NCI-H1436 treated with DMSO at 0.1 percent for 48 hours (cell line): ENCODE results near the gene TSPAN4.

ENCODE experiments used
- DNase-seq: peaks from one replicate; lab custom pipeline; 2025; lab: John Stamatoyannopoulos, UW

The TSPAN4 gene

DNA sequence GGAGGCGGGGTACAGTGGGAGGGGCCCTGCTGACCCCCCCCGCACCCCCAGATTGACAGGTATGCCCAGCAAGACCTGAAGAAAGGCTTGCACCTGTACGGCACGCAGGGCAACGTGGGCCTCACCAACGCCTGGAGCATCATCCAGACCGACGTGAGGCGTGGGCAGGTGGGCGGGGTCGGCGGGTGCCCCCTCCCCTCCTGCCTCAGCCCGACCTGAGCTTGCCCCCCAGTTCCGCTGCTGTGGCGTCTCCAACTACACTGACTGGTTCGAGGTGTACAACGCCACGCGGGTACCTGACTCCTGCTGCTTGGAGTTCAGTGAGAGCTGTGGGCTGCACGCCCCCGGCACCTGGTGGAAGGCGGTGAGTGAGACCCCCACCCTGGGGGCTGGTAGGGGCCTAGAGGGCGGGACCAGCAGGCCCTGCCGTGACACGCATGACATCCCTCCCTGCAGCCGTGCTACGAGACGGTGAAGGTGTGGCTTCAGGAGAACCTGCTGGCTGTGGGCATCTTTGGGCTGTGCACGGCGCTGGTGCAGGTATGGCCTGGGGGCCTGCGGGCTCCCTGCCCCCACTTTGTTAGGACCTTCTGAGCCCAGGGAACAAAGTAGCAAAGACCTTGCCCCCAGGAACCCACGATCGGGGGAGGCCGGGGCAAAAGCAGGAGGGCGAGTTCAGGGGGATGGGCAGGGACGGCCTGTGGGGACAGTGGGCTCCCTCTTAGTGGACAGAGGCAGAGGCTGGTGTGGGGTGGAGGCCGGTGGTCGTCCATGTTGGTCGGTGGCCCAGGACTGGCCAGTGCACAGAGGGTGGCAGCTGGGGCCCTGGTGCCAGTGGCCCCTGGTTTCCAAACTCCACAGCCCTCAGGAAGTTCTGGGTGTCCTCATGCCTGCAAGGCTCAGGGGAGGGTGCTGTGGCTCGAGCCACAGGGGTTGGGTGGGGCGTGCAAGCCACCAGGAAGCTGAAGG is 23.1 kb downstream of the TSPAN4 start:
- DNase-seq = no peak

GRCh38 chr11:866481-866880 is 23.8 kb downstream of the TSPAN4 start:
- no peak for DNase-seq

DNA sequence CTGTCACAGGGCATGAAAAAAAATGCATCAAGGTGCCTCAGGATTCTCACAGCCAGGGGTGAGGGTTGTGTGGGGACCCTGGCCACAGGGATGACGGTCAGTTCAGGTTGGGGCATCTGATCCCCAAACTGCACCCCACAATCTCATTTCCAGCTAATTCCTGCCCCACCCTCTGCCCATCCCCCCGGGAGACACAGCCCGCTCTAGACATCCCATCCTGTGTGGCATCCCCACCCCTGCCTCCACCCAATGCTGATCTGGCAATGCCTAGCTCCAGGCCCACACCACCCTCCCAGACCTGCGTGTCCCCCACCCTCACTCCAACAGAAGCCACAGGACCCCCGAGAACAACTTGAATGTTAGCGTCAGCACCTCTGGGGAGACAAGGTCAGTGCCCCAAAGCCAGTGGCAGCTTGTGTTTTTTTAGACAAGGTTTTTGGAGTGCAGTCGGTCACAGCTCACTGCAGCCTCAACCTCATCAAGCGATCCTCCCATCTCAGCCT is 25.3 kb downstream of the TSPAN4 start:
- no peak for DNase-seq

DNA sequence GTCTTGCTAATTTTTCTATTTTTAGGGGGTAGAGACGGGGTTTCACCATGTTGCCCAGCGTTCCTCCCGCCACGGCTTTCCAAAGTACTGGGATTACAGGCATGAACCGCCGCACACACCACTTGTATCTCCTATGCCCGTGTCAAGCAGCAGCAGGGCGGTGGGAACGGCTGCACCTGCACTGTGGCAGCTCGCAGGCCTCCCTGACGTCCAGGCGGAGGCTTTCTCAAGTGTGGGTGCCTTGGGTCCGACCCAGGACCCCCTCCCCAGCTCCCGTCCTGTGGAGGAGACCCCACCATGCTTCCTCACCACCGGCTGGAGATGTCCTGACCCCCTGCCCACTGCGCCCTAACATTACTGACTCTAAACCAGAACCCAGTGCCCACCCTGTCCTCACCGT is 25.7 kb downstream of the TSPAN4 start:
- no peak for DNase-seq

DNA sequence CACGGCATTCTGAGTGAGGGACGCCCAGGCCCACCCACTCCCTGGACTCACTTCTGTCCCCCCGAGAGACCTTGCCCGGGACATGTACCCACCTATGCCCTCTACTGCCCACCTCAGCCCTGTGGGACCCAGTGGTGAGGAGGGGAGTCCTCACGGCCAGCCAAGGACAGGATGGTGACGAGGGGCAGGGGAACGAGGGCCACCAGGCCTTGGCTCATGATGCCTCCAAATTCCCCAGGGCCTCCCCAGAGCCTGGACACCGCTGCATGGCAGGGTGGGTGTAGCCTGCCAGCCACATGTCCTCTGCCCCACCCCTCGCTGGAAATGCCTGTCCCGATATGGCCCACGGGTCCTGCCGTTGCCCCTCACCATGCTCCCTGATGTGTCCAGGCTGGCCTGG is 26.1 kb downstream of the TSPAN4 start:
- DNase-seq = no peak

DNA sequence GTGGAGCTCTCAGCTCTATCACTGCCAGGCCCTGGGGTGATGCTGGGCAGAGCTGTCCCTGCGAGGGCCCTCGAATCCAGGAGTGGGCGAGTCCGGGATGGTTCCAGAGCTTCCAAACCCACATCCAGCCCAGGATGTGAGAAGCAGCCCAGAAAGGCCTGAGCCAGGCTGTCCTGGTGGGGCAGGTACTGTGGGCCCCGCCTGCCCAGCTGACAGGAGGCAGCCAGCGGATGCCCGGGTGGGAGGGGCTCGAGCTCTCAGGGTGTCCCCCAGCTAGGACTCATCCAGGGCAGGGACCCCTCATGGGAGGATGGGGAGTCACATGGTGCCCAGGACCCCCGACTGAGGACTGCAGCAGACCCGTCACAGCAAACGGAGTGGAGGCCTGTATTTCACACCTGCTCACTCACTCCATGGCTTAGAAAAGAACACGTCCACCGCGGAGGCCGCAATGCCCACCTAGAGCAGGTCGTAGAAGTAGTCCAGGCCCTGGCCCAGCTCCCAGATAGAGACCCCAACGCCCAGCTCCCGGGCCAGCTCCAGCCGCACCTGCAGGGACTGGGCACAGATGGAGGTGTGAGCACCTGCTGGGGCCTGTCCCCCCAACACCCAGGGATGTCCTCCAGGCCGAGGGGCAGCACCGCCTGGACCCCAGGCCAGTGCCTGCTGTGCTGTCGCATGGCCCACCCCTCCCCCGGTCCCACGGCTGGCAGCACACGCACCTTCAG is 26.9 kb downstream of the TSPAN4 start:
- DNase-seq = no peak

GRCh38 chr11:870127-870413 is 27.4 kb downstream of the TSPAN4 start:
- no peak for DNase-seq

GRCh38 chr11:870418-870817 is 27.8 kb downstream of the TSPAN4 start:
- no peak for DNase-seq

DNA sequence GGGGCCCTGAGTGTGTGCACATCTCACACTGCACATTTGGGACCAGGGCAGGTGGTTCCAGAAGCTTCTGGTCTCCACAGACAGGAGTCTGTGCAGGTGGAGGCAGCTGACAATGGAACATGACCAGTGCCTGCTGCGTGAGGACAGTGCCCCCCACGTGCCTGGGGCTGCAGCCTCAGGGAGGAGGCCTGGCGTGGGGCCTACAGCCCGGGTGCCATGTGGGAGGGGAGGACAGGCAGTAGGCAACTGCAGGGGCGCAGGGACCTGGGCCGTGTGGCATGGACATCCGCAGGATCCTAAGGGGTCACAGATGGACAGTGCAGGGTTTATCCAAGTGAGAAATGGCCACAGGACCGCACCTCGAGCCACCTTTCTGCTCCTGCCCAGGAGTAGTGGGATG is 28.8 kb downstream of the TSPAN4 start:
- no peak for DNase-seq

DNA sequence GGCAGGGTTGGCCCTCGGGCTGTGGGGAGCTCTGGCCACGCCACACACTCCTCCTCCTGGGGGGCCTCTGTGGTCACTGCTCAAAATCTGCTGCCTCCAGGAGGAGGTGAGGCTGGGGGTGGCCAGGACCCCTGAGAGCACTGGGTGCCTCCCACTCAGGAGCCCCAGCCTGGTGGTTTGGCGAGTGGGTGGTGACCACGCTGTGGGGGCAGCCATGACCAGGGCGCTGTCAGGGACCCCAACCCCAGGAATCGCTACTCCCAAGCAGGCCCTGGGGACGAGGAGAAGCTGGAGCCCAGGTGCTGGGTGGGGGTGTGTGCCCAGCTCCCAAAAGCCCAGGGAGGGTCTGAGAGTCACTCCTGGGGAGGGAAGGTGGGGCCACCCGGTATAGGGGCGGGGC is 30.1 kb downstream of the TSPAN4 start:
- DNase-seq = no peak

DNA sequence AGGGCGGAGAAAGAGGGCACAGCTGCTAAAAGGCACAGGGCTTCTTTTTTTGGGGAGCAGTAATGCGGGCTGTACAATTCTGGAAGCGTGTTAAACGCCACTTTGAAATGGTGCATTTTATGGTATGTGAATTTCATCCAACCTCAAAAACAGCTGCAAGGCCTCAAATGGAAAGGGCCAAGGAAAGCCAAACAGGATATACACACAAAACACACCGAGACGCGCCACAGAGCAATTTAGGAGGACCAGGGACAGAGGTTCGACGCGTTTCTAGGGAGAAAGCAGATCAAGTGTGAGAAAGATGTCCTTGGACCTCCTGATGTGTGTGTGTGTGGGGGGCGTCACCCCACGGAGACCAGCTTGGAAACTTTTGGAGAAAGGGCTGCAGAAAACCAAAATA is 31.1 kb downstream of the TSPAN4 start:
- DNase-seq = no peak

- no peak for DNase-seq
Observed at GRCh38 chr11:875203-875602, 32.6 kb downstream of the TSPAN4 start.

- DNase-seq = no peak
Observed at GRCh38 chr11:875769-876301, 33.2 kb downstream of the TSPAN4 start.

GRCh38 chr11:876545-876944 is 33.9 kb downstream of the TSPAN4 start:
- DNase-seq = no peak

GRCh38 chr11:877565-877964 is 34.9 kb downstream of the TSPAN4 start:
- DNase-seq = no peak

DNA sequence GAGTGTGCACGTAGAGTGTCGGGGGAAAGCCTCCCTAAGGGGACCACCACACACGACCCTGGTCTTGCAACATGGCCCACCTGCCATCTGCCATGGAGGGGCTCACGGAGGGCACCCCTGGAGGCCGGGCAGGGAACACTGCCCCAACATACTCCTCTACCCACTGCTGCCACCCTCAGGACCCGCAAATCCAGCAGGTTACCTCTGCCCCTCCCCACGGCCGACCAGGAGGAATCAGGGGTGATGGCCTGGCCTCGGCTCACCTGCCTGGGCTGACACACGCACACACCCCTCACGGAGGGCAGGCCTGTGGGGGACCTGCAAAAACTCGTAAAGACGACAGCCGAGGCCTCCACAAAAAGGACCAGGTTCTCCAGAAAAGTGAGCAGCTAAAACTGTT is 37.8 kb downstream of the TSPAN4 start:
- DNase-seq = no peak

GRCh38 chr11:882596-882995 is 39.9 kb downstream of the TSPAN4 start:
- DNase-seq = no peak

DNA sequence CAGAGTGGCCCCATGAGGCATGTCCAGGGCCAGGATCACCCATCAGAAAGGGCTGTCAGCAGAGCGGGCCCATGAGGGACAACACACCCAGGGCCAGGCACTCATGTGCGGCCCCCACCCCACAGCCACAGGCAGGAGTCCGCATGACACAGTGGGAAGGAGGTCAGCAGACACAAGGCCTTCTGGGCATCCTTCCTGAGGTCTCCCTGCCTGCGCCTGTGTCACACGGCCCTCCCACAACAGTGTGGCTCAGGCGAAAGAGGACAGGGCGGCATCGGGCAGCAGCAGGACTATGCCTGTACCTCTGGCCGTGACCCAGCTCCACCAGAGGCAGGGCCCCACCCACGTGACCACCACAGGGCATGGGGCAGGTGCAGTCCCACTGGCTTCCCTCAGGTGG is 40.9 kb downstream of the TSPAN4 start:
- no peak for DNase-seq

- DNase-seq = no peak
Observed at GRCh38 chr11:884578-885070, 42.0 kb downstream of the TSPAN4 start.

DNA sequence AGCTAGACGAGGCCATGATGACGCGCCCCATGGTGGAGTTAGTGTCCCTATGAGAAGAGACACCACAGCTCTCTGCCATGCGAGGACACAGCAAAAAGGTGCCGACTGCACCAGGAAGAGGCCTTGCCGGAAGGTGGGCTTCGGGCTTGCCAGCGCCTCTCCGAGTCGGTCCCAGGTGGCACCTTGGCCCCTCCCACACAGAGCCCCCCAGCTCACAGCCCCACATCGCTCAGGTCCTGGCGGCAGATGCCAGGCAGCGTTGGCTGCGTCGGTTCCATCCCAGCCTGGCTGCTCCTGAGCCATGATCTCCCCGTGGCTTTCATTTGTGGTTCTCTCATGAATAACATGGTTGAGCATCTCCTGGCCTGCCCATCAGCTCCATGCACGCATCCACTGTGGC is 43.9 kb downstream of the TSPAN4 start:
- no peak for DNase-seq

DNA sequence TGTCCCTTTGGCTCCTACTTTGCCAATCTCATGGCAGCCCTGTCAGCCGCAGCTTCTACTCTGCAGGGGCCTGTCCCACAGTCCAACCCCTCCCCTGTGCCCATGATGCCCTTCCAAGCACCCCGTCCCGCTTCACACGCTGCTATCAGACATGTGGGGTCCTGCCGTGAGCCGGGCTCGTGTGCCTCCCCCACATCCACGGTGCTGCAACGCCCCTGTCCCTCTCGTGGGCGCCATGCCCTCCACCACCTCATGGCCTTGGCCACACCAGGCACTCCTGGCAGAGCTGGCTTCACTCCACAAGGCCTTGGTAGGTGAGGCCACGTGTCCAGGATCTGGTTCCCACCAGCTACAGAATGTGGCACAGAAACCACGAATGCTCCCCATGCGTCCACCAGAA is 44.9 kb downstream of the TSPAN4 start:
- no peak for DNase-seq

- no peak for DNase-seq
Observed at GRCh38 chr11:888310-889212, 45.9 kb downstream of the TSPAN4 start.
